RWPE2 (cell line): ENCODE data around the gene TTLL6.

Source experiments
- ATAC-seq: fragments of 200-7000 bp; cut with Tn5 transposase; 3 replicates; pipeline ENCODE4 v1.9.1; 2021; ENCODE audit warnings: low read depth
- DNase-seq: peaks from one replicate; pipeline ENCODE4 v3.0.0-alpha.2; 2020; ENCODE audit warnings: low spot score
- H3K27ac ChIP-seq: fragments of 450-650 bp; 2 replicates; pipeline ENCODE4 v1.5.1; 2017; ENCODE audit warnings: mild to moderate bottlenecking; ENCODE audit not compliant: poor library complexity, severe bottlenecking
- H3K27me3 ChIP-seq: fragments of 250-450 bp; sonication (Bioruptor Pico); 2 replicates; pipeline ENCODE4 v1.5.1; 2021; ENCODE audit warnings: mild to moderate bottlenecking, moderate library complexity; ENCODE audit not compliant: insufficient read depth, poor library complexity, severe bottlenecking
- H3K36me3 ChIP-seq: fragments of 250-450 bp; sonication (Bioruptor Pico); 2 replicates; pipeline ENCODE4 v1.5.1; 2020; ENCODE audit warnings: low read depth, mild to moderate bottlenecking, moderate library complexity
- H3K4me1 ChIP-seq: fragments of 250-450 bp; sonication (Bioruptor Pico); 2 replicates; pipeline ENCODE4 v1.5.1; 2021; ENCODE audit warnings: mild to moderate bottlenecking, moderate library complexity; ENCODE audit not compliant: insufficient read depth, poor library complexity, severe bottlenecking
- H3K4me3 ChIP-seq: fragments of 250-450 bp; sonication (Bioruptor Pico); 2 replicates; pipeline ENCODE4 v1.5.1; 2021; ENCODE audit warnings: mild to moderate bottlenecking, moderate library complexity; ENCODE audit not compliant: severe bottlenecking
- H3K9me3 ChIP-seq: fragments of 250-450 bp; sonication (Bioruptor Pico); 2 replicates; pipeline ENCODE4 v1.5.1; 2021; ENCODE audit warnings: mild to moderate bottlenecking, moderate library complexity; ENCODE audit not compliant: severe bottlenecking
- TF ChIP-seq, protein P1 (sequence below): fragments of 450-650 bp; IDR thresholded peaks from one replicate; pipeline ENCODE4 v1.5.1; 2017; ENCODE audit warnings: mild to moderate bottlenecking, moderate library complexity; ENCODE audit not compliant: poor library complexity, severe bottlenecking

Gene TTLL6

GRCh38 chr17:48732688-48733629 is 84.1 kb downstream of the TTLL6 start:
- peaks cover 96% of the 10 kb centered on the region for H3K27me3 ChIP-seq
- DNase-seq (peak; percentile 67), ATAC-seq (no peak)
- H3K36me3 ChIP-seq: no peaks in the 10 kb centered on the region
- H3K4me3 ChIP-seq: no peak overlapping the region
- no peaks in the 10 kb centered on the region for H3K9me3 ChIP-seq
- H3K4me1 ChIP-seq: no peaks in the 10 kb centered on the region
- TF ChIP-seq, protein P1, sequence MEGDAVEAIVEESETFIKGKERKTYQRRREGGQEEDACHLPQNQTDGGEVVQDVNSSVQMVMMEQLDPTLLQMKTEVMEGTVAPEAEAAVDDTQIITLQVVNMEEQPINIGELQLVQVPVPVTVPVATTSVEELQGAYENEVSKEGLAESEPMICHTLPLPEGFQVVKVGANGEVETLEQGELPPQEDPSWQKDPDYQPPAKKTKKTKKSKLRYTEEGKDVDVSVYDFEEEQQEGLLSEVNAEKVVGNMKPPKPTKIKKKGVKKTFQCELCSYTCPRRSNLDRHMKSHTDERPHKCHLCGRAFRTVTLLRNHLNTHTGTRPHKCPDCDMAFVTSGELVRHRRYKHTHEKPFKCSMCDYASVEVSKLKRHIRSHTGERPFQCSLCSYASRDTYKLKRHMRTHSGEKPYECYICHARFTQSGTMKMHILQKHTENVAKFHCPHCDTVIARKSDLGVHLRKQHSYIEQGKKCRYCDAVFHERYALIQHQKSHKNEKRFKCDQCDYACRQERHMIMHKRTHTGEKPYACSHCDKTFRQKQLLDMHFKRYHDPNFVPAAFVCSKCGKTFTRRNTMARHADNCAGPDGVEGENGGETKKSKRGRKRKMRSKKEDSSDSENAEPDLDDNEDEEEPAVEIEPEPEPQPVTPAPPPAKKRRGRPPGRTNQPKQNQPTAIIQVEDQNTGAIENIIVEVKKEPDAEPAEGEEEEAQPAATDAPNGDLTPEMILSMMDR: no peak
- H3K27ac ChIP-seq: no peak overlapping the region

DNA sequence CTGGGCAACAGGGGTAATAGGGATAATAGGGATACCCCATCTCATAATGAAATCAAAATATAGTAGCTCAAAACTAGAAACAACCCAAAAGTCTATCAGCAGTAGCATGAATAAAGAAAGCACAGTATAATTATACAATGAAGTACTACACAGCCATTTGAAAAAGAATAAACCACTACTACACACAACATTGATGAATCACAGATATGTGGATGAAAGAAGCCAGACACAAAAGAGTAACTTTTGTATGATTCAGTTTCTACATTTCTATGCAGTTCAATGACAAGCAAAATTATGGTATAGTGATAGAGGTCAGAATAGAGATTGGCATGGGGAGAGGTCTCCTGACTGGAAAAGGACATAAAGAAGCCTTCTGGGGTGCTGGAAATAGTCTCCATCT is 85.7 kb downstream of the TTLL6 start:
- Histone ChIP-seq H3K27ac (no peak overlapping the region), H3K4me3 (no peak overlapping the region), H3K9me3 (no peaks in the 10 kb centered on the region), H3K4me1 (no peaks in the 10 kb centered on the region), H3K36me3 (no peaks in the 10 kb centered on the region), H3K27me3 (peaks cover 96% of the 10 kb centered on the region)
- ATAC-seq: no peak
- TF ChIP-seq, protein P1: no peak
- no peak for DNase-seq

DNA sequence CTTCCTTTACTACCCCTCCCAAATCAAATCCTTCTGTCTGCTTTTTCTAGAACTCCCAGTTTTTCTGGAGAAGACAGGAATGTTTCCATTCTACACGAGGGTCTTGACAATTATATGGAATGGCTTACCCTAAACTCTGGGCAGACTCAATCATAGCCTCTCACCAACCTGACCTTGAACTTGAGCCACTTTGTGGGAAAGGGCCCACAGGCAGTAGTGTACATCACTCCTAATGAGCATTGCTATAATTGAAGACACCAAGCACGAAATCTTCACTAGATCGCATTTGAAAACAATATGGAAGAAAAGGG is 86.8 kb downstream of the TTLL6 start:
- no peaks in the 10 kb centered on the region for H3K4me1 ChIP-seq
- peaks cover 96% of the 10 kb centered on the region for H3K27me3 ChIP-seq
- no peaks in the 10 kb centered on the region for H3K9me3 ChIP-seq
- DNase-seq (no peak), ATAC-seq (no peak)
- TF ChIP-seq, protein P1: no peak
- no peak overlapping the region for H3K27ac ChIP-seq
- no peaks in the 10 kb centered on the region for H3K36me3 ChIP-seq
- H3K4me3 ChIP-seq: no peak overlapping the region

GRCh38 chr17:48729335-48730239 is 87.4 kb downstream of the TTLL6 start:
- TF ChIP-seq, protein P1: no peak
- Histone ChIP-seq H3K36me3 (no peaks in the 10 kb centered on the region), H3K27me3 (peaks cover 96% of the 10 kb centered on the region), H3K27ac (no peak overlapping the region), H3K4me1 (no peaks in the 10 kb centered on the region), H3K9me3 (no peaks in the 10 kb centered on the region), H3K4me3 (no peak overlapping the region)
- no peak for ATAC-seq
- DNase-seq: peak; percentile 28
